ENCODE measurements around the gene CGB5. TPM values are rescaled to one million over a fixed set of nuclear protein-coding genes. Genes with fewer than 3 reads are reported as not detected.

CGB5 gene
- total and polyA plus RNA-seq, 9 of the 15 experiments (the other 6 are each of a cell fraction or from before 2014, with no cell fraction given), result not detected

GRCh38 chr19:48999481-49000325 lies 43.9 kb upstream of the CGB5 start:
- H4K20me1 ChIP-seq (replicated peaks; ENCODE audit: control insufficient read depth, insufficient read depth, low read length), result 0 out of 2 replicates have a peak, but pooled peaks cover 5% of the 10 kb centered on the region
- no peak overlapping the region for H3K9ac ChIP-seq (ENCODE audit: insufficient read depth in 1 of 2, low read depth in 2 of 2, low read length in 2 of 2)
- POLR2A ChIA-PET, result interaction anchor here (0.5 to 1.2 kb wide), 6 partner anchors 10 to 211 kb away, joined by 3 to 6 read pairs (median 3); partner anchors contain the start of gene NUCB1
- H3K9me1 ChIP-seq (ENCODE audit: control insufficient read depth, insufficient read depth, low read length), result no peaks in the 10 kb centered on the region
- peaks cover 50% of the 10 kb centered on the region for H3K79me2 ChIP-seq (ENCODE audit: control insufficient read depth, insufficient read depth, low read length)
- in situ Hi-C loops (cut with MboI) (no loop called here), intact Hi-C loops (cut with micrococcal nuclease) (loop anchor here (2.0 to 10.0 kb wide), 3 partner anchors 75 to 225 kb away; partner anchors contain the start of genes HRC and TRPM4)
- 68% methylated on average over 16 of the region's 16 CpGs for WGBS (ENCODE audit: insufficient coverage, low coverage, missing lambda C conversion rate)
- peak; percentile 40 to 74 (median 58) for DNase-seq (ENCODE audit: extremely low read depth in 1 of 4, low spot score in 3 of 4)
- no peaks in the 10 kb centered on the region for H3K9me3 ChIP-seq (replicated peaks; ENCODE audit: control insufficient read depth, insufficient read depth, low read depth, low read length)
- ATAC-seq, result peak; percentile 87
- no peak overlapping the region for H3K27ac ChIP-seq (ENCODE audit: extremely low read depth, low read depth, low read length)
- H3K4me2 ChIP-seq (ENCODE audit: insufficient read depth, low read length), result no peak overlapping the region
- peak; percentile 80 for FAIRE-seq
- H2AFZ ChIP-seq (ENCODE audit: low read depth, low read length), result no peak overlapping the region
- H3K36me3 ChIP-seq (ENCODE audit: control insufficient read depth, insufficient read depth, low read length), result peaks cover 75% of the 10 kb centered on the region
- H3K27me3 ChIP-seq (ENCODE audit: control insufficient read depth in 2 of 2, insufficient read depth in 2 of 2, low read length in 2 of 2), result no peaks in the 10 kb centered on the region
- H3K4me3 ChIP-seq, result no peak overlapping the region
- CTCF ChIA-PET (ENCODE audit: low intra/inter-chr PET ratio), result interaction anchor here (1.0 to 1.3 kb wide), 2 partner anchors 145 to 227 kb away, joined by 3 read pairs; no protein-coding TSS in a partner anchor
- peaks cover 0 to 8% of the 10 kb centered on the region in 2 experiments; a peak in 4 of 5 replicates for H3K4me1 ChIP-seq (replicated peaks in 1 of 2; ENCODE audit: control insufficient read depth in 2 of 2, insufficient read depth in 2 of 2, low read length in 2 of 2)
- BruUV-seq (replicated peaks), result no TSS peak
- TF ChIP-seq ZBTB26 (CRISPR knock-in tag; IDR thresholded peaks at IDR 0.05) (no peak), MAX (CRISPR knock-in tag; IDR thresholded peaks at IDR 0.05) (0 out of 2 replicates have a peak, but pooled peaks have one; percentile 16), CTCFL (IDR thresholded peaks at IDR 0.05; ENCODE audit: borderline replicate concordance, insufficient read depth, low read depth, low read length, poor library complexity, severe bottlenecking) (peak; percentile 76), CEBPG (CRISPR knock-in tag; IDR thresholded peaks at IDR 0.05) (no peak), CEBPG (tag; conservative IDR thresholded peaks at IDR 0.05 in 1 of 2, IDR thresholded peaks at IDR 0.05 in 1 of 2) (no peak), KDM1A (IDR thresholded peaks at IDR 0.05) (peak in 1 of 2 experiments; percentile 60; a peak in 2 of 4 replicates), IRF2 (CRISPR knock-in tag; IDR thresholded peaks at IDR 0.05) (no peak), HSF4 (CRISPR knock-in tag; IDR thresholded peaks at IDR 0.05; ENCODE audit: borderline replicate concordance) (no peak), CEBPZ (IDR thresholded peaks at IDR 0.05; ENCODE audit: borderline replicate concordance, low read depth, low read length) (no peak)

Data from K562 (cell line).